GM23338 (cell line): ENCODE data around the gene MYOM1. TPM values are rescaled to one million over a fixed set of nuclear protein-coding genes. Genes with fewer than 3 reads are reported as not detected.

Source experiments
- ATAC-seq: fragments of 200-7000 bp; cut with Tn5 transposase; 3 replicates; pipeline ENCODE4 v1.9.1; 2020
- DNase-seq: peaks from one replicate; pipeline ENCODE4 v3.0.0-alpha.2; 2015; ENCODE audit warnings: low spot score
- H2AFZ ChIP-seq: fragments of 200-600 bp; sonication (generic); 2 replicates; pipeline ENCODE4 v1.8.0; 2016; ENCODE audit warnings: antibody characterized with exemption, mild to moderate bottlenecking, moderate library complexity
- H3F3A ChIP-seq: fragments of 200-600 bp; sonication (generic); replicated peaks from 2 replicates; pipeline ENCODE4 v1.8.0; 2017; ENCODE audit warnings: antibody characterized with exemption, mixed run types, low read depth
- H3K27ac ChIP-seq: fragments of 200-600 bp; sonication (generic); 2 replicates; pipeline ENCODE4 v1.6.1; 2016; ENCODE audit warnings: low read depth
- H3K27me3 ChIP-seq: fragments of 200-600 bp; sonication (generic); 2 replicates; pipeline ENCODE4 v1.8.0; 2016; ENCODE audit warnings: mild to moderate bottlenecking, mixed run types, moderate library complexity; ENCODE audit not compliant: insufficient read depth
- H3K36me3 ChIP-seq: fragments of 200-600 bp; sonication (generic); 2 replicates; pipeline ENCODE4 v1.8.0; 2016; ENCODE audit warnings: mild to moderate bottlenecking; ENCODE audit not compliant: insufficient read depth
- H3K4me1 ChIP-seq: fragments of 200-600 bp; sonication (generic); 2 replicates; pipeline ENCODE4 v1.8.0; 2016; ENCODE audit warnings: mild to moderate bottlenecking, moderate library complexity; ENCODE audit not compliant: insufficient read depth
- H3K4me2 ChIP-seq: fragments of 200-600 bp; sonication (generic); 2 replicates; pipeline ENCODE4 v1.7.1; 2017; ENCODE audit warnings: mixed run types
- H3K4me3 ChIP-seq: fragments of 200-600 bp; sonication (generic); 2 replicates; pipeline ENCODE4 v1.6.1; 2016; ENCODE audit warnings: mixed run types
- H3K79me2 ChIP-seq: fragments of 200-600 bp; sonication (generic); replicated peaks from 2 replicates; pipeline ENCODE4 v1.8.0; 2017; ENCODE audit warnings: mild to moderate bottlenecking; ENCODE audit not compliant: insufficient read depth
- H3K9me2 ChIP-seq: fragments of 200-600 bp; sonication (generic); 2 replicates; pipeline ENCODE4 v1.8.0; 2017; ENCODE audit not compliant: insufficient read depth
- H4K20me1 ChIP-seq: fragments of 200-600 bp; sonication (generic); replicated peaks from 2 replicates; pipeline ENCODE4 v1.8.0; 2017; ENCODE audit warnings: mild to moderate bottlenecking; ENCODE audit not compliant: insufficient read depth
- H3K27ac Mint-ChIP-seq: 2 replicates; pipeline ENCODE4 v1.8.0; 2020; ENCODE audit warnings: inconsistent platforms, mild to moderate bottlenecking, moderate library complexity, mixed read lengths
- H3K27me3 Mint-ChIP-seq: 3 replicates; pipeline ENCODE4 v1.8.0; 2022; ENCODE audit warnings: low read depth, mild to moderate bottlenecking, moderate library complexity, mixed read lengths, inconsistent platforms; ENCODE audit not compliant: insufficient read depth, poor library complexity
- H3K36me3 Mint-ChIP-seq: 3 replicates; pipeline ENCODE4 v1.8.0; 2021; ENCODE audit warnings: low read depth, mild to moderate bottlenecking, inconsistent platforms, moderate library complexity, mixed read lengths
- H3K4me1 Mint-ChIP-seq: 3 replicates; pipeline ENCODE4 v1.8.0; 2020; ENCODE audit warnings: mild to moderate bottlenecking, inconsistent platforms, mixed read lengths
- H3K4me3 Mint-ChIP-seq: 3 replicates; pipeline ENCODE4 v1.8.0; 2021; ENCODE audit warnings: moderate library complexity, mild to moderate bottlenecking, inconsistent platforms, mixed read lengths
- H3K9me3 Mint-ChIP-seq: 3 replicates; pipeline ENCODE4 v1.8.0; 2020; ENCODE audit warnings: moderate library complexity, mild to moderate bottlenecking, inconsistent platforms, mixed read lengths
- CREB1 ChIP-seq: fragments of 250-450 bp; sonication (Bioruptor Pico); IDR thresholded peaks from 2 replicates; pipeline ENCODE4 v1.5.0; 2020; ENCODE audit warnings: low read depth, mild to moderate bottlenecking, moderate library complexity
- EZH2 ChIP-seq: fragments of 200-600 bp; sonication (generic); IDR thresholded peaks from one replicate; pipeline ENCODE4 v1.8.0; 2017; ENCODE audit warnings: antibody characterized with exemption, mild to moderate bottlenecking, low read depth; ENCODE audit not compliant: unreplicated experiment
- NANOG ChIP-seq: IDR thresholded peaks from 2 replicates; pipeline ENCODE4 v1.6.1; 2016; ENCODE audit warnings: antibody characterized with exemption, borderline replicate concordance
- POLR2AphosphoS5 ChIP-seq: IDR thresholded peaks from 2 replicates; pipeline ENCODE4 v1.6.1; 2016; ENCODE audit warnings: antibody characterized with exemption, low read depth
- ZNF331 ChIP-seq: fragments of 250-450 bp; sonication (Bioruptor Pico); IDR thresholded peaks from 2 replicates; pipeline ENCODE4 v1.5.0; 2020; ENCODE audit warnings: low read depth, mild to moderate bottlenecking, moderate library complexity
- polyA plus RNA-seq: library from polyadenylated mRNA; unstranded; fragments of >200 nt; fragmentation: Nextera tagmentation; extraction: Ambion mirVana; gene quantifications from 2 replicates; pipeline ENCODE4 v1.2.1, GENCODE V29; 2016
- total RNA-seq: library from RNA; depleted of rRNA; stranded (reverse); fragments of >200 nt; shearing (Covaris generic); gene quantifications from 2 replicates; pipeline ENCODE4 v1.2.3, GENCODE V29; 2014
- TF ChIP-seq, protein P1 (sequence below): fragments of 250-450 bp; sonication (Bioruptor Pico); IDR thresholded peaks from 2 replicates; pipeline ENCODE4 v1.5.0; 2020; ENCODE audit warnings: mild to moderate bottlenecking, moderate library complexity
- TF ChIP-seq, protein P2 (sequence below), 2 experiments: fragments of 200-600 bp in 1 of 2; sonication (generic) in 1 of 2; conservative IDR thresholded peaks; 2 replicates each; pipeline versions ENCODE4 v1.5.1 to v1.6.1; 2016 to 2017; ENCODE audit warnings: antibody characterized with exemption in 2 of 2, low read depth in 2 of 2, mild to moderate bottlenecking in 2 of 2, moderate library complexity in 1 of 2
- TF ChIP-seq, protein P3 (sequence below): IDR thresholded peaks from one replicate; pipeline ENCODE4 v1.6.1; 2018; ENCODE audit warnings: antibody characterized with exemption; ENCODE audit not compliant: unreplicated experiment

Gene MYOM1
- total and polyA plus RNA-seq, 2 experiments from 2014 or later, result 0.27 to 0.38 TPM

DNA sequence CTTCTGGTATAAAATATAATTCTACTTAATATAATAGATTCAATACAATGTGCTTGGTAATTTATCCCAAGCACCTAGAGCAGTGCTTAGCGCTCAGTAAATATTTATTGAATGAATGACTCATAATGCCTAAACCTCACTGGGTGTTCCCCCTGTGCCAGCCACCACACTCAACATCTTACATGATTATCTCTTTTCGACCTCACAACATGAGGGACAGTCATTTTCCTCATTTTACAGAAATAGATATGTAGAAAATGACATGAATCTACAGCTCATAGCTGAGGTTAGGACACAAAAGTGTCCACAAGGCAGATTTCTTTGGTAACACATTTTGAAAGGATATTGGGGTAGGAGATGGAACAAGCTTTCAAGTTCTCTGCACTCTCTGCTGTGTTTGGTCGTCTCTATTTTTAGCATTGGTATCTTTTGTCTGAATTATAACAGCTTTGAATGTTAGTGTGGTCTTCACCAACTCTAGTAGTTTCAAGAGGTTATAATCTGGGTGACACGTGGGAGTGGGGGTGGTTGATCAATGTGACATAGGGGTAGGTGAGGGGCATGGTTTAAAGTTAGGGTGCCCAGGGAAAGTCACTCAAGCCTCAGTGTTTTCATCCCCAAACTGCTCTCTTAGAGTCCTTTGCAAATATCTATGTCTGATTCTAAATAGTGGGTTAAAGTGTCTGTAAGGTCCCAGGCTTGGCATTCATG lies 9.8 kb downstream of the MYOM1 start:
- ATAC-seq, result no peak

More for the DNA sequence above, 9.8 kb downstream of the MYOM1 start:
- no peaks in the 10 kb centered on the region for H3K27me3 ChIP-seq
- H4K20me1 ChIP-seq, result no peaks in the 10 kb centered on the region
- no peak for DNase-seq
- peaks cover 9% of the 10 kb centered on the region for H3K4me1 Mint-ChIP-seq
- H3K9me3 Mint-ChIP-seq, result no peaks in the 10 kb centered on the region; the same call in 2 of the 3 replicates
- no peaks in the 10 kb centered on the region for H3K36me3 ChIP-seq
- TF ChIP-seq EZH2, result no peak
- TF ChIP-seq CREB1 (CRISPR knock-in tag), result no peak
- TF ChIP-seq, protein P1, sequence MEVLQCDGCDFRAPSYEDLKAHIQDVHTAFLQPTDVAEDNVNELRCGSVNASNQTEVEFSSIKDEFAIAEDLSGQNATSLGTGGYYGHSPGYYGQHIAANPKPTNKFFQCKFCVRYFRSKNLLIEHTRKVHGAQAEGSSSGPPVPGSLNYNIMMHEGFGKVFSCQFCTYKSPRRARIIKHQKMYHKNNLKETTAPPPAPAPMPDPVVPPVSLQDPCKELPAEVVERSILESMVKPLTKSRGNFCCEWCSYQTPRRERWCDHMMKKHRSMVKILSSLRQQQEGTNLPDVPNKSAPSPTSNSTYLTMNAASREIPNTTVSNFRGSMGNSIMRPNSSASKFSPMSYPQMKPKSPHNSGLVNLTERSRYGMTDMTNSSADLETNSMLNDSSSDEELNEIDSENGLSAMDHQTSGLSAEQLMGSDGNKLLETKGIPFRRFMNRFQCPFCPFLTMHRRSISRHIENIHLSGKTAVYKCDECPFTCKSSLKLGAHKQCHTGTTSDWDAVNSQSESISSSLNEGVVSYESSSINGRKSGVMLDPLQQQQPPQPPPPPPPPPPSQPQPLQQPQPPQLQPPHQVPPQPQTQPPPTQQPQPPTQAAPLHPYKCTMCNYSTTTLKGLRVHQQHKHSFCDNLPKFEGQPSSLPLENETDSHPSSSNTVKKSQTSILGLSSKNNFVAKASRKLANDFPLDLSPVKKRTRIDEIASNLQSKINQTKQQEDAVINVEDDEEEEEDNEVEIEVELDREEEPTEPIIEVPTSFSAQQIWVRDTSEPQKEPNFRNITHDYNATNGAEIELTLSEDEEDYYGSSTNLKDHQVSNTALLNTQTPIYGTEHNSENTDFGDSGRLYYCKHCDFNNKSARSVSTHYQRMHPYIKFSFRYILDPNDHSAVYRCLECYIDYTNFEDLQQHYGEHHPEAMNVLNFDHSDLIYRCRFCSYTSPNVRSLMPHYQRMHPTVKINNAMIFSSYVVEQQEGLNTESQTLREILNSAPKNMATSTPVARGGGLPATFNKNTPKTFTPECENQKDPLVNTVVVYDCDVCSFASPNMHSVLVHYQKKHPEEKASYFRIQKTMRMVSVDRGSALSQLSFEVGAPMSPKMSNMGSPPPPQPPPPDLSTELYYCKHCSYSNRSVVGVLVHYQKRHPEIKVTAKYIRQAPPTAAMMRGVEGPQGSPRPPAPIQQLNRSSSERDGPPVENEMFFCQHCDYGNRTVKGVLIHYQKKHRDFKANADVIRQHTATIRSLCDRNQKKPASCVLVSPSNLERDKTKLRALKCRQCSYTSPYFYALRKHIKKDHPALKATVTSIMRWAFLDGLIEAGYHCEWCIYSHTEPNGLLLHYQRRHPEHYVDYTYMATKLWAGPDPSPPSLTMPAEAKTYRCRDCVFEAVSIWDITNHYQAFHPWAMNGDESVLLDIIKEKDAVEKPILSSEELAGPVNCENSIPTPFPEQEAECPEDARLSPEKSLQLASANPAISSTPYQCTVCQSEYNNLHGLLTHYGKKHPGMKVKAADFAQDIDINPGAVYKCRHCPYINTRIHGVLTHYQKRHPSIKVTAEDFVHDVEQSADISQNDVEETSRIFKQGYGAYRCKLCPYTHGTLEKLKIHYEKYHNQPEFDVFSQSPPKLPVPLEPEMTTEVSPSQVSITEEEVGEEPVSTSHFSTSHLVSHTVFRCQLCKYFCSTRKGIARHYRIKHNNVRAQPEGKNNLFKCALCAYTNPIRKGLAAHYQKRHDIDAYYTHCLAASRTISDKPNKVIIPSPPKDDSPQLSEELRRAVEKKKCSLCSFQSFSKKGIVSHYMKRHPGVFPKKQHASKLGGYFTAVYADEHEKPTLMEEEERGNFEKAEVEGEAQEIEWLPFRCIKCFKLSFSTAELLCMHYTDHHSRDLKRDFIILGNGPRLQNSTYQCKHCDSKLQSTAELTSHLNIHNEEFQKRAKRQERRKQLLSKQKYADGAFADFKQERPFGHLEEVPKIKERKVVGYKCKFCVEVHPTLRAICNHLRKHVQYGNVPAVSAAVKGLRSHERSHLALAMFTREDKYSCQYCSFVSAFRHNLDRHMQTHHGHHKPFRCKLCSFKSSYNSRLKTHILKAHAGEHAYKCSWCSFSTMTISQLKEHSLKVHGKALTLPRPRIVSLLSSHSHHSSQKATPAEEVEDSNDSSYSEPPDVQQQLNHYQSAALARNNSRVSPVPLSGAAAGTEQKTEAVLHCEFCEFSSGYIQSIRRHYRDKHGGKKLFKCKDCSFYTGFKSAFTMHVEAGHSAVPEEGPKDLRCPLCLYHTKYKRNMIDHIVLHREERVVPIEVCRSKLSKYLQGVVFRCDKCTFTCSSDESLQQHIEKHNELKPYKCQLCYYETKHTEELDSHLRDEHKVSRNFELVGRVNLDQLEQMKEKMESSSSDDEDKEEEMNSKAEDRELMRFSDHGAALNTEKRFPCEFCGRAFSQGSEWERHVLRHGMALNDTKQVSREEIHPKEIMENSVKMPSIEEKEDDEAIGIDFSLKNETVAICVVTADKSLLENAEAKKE (CRISPR knock-in tag), result no peak
- no peak for TF ChIP-seq NANOG
- no peak for TF ChIP-seq ZNF331 (CRISPR knock-in tag)
- TF ChIP-seq POLR2AphosphoS5, result no peak
- TF ChIP-seq, protein P2, sequence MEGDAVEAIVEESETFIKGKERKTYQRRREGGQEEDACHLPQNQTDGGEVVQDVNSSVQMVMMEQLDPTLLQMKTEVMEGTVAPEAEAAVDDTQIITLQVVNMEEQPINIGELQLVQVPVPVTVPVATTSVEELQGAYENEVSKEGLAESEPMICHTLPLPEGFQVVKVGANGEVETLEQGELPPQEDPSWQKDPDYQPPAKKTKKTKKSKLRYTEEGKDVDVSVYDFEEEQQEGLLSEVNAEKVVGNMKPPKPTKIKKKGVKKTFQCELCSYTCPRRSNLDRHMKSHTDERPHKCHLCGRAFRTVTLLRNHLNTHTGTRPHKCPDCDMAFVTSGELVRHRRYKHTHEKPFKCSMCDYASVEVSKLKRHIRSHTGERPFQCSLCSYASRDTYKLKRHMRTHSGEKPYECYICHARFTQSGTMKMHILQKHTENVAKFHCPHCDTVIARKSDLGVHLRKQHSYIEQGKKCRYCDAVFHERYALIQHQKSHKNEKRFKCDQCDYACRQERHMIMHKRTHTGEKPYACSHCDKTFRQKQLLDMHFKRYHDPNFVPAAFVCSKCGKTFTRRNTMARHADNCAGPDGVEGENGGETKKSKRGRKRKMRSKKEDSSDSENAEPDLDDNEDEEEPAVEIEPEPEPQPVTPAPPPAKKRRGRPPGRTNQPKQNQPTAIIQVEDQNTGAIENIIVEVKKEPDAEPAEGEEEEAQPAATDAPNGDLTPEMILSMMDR (conservative IDR thresholded peaks at IDR 0.05; ENCODE audit: low read depth in 2 of 2), result no peak
- TF ChIP-seq, protein P3, sequence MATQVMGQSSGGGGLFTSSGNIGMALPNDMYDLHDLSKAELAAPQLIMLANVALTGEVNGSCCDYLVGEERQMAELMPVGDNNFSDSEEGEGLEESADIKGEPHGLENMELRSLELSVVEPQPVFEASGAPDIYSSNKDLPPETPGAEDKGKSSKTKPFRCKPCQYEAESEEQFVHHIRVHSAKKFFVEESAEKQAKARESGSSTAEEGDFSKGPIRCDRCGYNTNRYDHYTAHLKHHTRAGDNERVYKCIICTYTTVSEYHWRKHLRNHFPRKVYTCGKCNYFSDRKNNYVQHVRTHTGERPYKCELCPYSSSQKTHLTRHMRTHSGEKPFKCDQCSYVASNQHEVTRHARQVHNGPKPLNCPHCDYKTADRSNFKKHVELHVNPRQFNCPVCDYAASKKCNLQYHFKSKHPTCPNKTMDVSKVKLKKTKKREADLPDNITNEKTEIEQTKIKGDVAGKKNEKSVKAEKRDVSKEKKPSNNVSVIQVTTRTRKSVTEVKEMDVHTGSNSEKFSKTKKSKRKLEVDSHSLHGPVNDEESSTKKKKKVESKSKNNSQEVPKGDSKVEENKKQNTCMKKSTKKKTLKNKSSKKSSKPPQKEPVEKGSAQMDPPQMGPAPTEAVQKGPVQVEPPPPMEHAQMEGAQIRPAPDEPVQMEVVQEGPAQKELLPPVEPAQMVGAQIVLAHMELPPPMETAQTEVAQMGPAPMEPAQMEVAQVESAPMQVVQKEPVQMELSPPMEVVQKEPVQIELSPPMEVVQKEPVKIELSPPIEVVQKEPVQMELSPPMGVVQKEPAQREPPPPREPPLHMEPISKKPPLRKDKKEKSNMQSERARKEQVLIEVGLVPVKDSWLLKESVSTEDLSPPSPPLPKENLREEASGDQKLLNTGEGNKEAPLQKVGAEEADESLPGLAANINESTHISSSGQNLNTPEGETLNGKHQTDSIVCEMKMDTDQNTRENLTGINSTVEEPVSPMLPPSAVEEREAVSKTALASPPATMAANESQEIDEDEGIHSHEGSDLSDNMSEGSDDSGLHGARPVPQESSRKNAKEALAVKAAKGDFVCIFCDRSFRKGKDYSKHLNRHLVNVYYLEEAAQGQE, result no peak
- H3K36me3 Mint-ChIP-seq, result no peaks in the 10 kb centered on the region
- H3K79me2 ChIP-seq, result no peaks in the 10 kb centered on the region
- H3K4me3 Mint-ChIP-seq, result no peak overlapping the region
- H3K4me3 ChIP-seq, result no peak overlapping the region
- no peaks in the 10 kb centered on the region for H3F3A ChIP-seq
- no peaks in the 10 kb centered on the region for H3K27me3 Mint-ChIP-seq
- H3K27ac Mint-ChIP-seq, result no peak overlapping the region
- H2AFZ ChIP-seq, result no peak overlapping the region
- H3K4me2 ChIP-seq, result no peak overlapping the region
- H3K9me2 ChIP-seq, result no peaks in the 10 kb centered on the region
- H3K27ac ChIP-seq, result no peak overlapping the region
- no peaks in the 10 kb centered on the region; the same call in 1 of the 2 replicates for H3K4me1 ChIP-seq
